GM19438 (cell line): ENCODE measurements around the gene PRKCA.
"Not testable (repeated sequence)": the region's sequence is repeated elsewhere in the genome, so short reads cannot be mapped to it uniquely, and the experiment has no call there.

Source experiments
- ATAC-seq: cut with Tn5 transposase; IDR thresholded peaks from one replicate; pipeline ENCODE4 v1.9.1; 2021; ENCODE audit warnings: low read depth; ENCODE audit not compliant: unreplicated experiment

Gene PRKCA

DNA sequence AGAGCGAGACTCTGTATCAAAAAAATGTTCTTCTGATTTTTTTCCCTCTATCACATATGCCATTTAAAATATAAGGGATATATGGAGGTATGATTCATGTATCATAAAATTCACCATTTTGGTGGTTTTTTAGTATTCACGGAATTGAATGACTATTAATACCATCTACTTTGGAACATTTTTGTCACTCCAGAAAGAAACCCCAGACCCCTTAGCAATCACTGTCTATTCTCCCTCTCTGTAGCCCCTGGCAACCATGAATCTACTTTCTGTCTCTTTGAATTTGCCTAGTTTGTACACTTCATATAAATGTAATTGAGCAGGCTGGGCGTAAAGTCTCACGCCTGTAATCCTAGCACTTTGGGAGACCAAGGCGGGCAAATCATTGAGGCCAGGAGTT, 75.9 kb downstream of the PRKCA start:
- no peak for ATAC-seq

DNA sequence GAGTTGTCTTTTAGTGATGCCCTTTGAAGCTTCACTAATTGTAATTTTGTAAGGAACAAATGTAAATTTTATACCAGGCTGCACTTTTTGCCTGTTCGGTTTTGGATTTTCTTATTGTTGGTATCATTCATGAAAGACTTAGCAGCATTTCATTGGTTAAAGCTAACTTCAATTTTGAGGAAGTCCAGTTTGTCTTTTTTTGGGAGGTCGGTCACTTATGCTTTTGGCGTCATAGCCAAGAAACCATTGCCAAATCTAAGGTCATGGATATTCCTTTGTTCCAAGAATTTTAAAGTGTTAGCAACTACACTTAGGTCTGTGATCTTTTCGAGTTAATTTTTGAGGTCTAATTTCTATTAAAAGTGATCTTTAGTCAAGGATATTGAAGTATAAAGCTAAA, 77.1 kb downstream of the PRKCA start:
- no peak for ATAC-seq

DNA sequence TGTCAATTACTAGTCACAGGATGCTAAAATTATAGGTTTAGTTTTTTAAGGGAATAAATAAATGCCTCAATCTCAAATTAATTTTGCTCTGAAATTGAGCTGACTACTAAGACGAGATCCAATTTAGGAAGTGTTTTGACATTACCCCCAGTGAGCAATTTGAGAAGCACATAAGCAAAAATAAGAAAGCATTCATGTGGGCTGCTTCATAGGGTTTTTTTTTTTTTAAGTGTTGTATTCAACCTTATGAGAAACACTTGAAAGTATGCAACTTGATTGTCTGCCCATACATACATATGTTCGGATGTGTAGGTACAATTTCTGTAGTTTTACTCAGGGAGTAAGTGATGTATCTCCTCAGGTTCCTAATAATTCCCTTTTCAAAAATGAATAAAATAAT, 77.6 kb downstream of the PRKCA start:
- ATAC-seq: no peak

DNA sequence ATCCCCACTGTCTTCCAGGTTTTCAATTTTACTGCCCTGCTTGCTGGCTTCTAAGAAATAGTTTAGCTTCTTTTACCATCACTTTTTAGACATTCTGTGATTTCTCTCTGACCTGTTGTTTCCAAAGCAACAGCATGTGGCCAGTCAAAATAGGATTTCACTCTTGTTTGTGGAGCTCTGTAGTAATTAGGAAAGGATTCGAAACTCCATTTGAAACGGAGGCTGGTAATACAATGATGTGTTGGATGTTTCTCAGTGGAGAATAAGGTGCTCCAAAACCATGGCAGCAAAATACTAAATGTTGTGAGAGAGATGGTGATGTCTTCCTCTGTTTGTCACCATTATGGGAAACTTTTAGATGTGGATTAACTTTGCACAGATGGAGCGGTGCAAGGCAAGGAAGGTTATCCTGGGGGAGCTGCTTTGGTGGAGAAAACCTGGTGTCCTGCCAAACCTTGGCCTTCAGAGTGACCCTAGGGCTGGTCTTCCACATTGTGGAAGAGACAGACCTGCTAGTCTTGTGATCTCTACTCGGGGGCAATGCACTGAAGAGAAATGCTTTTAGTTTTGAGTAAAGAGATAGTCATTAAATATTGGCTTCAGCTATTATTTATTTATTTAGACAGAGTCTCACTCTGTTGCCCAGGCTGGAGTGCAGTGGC, 79.4 kb downstream of the PRKCA start:
- ATAC-seq: no peak

DNA sequence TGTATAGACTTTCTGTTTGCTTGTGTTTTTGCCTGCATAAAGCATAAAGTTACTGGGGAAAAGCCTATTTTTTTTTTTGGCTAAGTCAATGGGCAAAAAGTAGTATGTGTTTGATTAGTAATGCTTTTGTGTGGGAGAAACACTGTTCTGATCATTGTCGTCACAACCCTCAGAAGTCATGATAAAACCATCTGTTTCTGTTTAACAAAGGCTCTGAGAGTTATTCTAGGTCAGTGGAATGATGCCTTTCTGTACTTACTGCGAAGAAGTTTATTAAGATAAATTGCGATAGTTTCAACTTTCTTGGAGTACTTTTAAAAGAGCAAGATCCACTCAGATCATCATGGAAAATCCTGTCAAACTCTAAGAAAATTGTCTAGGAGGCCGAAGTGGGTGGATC, 80.9 kb downstream of the PRKCA start:
- ATAC-seq: no peak

DNA sequence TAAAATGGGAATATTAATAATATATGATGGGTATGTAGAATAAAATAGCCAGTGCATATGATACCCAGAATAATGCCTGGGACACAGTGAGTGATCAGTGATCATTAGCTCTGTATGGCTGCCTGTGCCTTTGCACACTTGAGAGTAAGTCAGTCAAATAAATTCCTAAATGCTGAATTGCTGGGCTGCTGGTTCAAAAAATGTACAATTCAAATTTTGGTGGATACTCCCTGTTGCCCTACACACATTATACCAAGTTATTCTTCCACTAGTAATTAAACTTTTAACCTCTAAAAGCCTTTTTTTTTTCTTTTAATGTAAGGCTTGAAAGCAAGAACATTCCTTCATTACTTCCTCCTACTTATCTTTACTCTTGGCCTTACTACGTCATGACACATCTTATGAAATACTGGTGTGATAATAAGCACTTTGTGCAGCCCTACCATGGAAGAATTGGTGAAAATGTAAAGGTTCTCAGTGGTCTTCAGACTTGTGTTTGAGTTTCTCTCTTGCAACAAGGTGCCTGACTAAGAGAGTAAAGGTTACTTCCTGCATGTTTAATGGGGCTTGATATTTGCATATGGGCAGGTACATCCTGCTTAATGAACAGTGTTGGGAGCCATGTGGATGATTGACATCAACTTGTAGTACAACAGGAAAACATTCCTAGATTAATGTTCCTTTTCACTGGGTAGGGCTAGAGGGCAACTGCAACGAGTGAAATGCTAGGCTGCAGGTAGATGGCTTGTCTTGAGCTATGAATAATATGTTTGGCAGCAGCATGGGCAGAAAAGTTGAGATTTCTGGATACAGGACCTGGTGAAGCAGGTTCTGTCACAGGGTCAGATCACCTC, 84.3 kb downstream of the PRKCA start:
- no peak for ATAC-seq

DNA sequence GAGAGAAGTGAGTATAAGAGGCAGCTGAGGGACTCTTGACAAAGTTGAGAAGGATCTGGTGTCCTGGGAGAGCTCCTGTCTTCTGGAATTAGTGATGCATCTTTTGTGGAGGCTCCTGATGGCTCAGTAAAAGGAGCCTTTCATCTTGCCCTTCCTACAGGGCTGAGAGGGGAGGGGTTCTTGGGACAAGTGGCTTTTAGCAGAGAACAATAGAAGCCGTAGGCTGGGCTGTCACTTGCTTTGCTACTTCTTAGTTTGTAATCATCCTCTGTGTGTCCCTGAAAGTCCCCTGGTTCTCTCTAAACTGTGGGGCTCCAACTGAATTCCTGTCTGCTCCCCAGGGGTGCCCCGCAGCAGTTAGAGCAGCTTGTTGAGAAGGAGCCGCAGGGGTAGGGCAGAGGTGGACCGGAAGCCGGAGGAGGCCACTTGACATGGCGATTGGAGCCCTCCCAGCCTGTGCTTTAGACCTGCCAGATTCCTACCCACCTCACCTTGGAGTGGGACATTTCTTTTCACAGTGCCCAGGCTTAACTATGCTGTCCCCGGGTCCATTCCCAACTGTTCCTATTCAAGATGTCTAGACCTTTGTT, 85.1 kb downstream of the PRKCA start:
- no peak for ATAC-seq

DNA sequence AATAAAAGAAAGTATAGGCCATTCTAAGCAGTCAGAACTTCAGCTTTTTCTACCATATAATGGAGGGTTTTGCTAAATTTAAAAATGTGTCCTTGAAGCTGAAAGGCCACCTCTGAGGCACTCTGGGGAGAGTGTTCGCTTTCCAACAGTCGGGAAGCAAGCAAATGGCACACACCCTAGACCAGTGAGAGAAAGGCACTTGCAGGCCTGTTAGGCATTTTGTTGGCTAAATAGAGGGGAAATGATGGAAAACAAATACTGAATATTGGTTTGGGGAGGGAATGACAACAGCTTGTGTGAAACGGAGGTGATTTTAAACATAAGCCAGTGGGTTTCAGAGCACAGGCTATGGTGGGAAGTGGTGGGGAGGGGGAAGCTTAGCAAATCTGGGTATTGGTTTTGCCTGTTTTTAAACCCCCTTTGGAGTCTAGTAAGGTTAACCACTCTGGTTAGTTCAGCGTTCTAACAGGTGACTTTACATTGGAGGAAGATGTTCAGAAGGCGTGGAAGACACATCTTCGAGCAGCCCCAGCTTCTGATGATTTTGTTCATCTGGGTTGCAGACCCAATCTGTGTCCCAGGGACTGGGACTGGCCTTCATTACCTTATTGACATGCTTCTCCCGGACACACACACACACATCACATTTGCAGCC, 90.5 kb downstream of the PRKCA start:
- no peak for ATAC-seq

DNA sequence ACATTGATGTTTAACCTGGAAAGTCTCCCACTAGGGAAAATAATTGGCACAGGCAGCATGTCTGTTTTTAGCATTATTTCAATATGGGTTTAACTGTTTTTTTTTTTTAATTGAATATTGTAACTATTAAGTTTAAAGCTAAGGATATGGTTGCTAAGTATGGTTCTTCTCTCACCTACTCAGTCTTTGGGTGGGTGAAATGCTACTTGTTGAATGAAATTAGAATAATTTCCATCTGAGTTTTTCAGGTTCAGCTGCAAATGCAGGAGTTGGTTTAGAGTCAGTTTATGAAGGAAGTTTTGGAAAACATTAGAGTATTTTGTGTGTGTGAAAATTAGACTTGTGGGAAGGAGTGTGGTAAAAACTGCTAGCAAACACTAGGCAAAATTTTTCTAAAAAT, 93.5 kb downstream of the PRKCA start:
- ATAC-seq: no peak

DNA sequence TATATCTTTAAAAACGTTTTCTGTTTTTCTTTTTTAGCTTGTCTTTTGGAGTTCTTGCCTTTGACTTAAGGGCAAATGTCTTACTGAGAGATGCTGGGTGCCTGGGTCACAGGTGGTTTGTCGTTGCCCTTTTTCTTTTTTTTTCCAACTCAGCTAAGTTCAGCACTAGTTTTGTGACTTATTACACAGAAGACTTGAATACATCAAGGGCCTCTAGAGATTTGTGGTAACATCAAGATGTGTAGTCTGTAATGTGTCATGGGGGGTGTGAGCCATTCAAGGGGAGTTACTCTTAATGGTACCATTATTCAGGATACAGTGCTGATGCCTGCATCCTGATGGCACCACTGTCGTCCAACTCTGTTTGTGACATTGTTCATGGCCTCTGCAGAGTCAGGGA, 95.1 kb downstream of the PRKCA start:
- no peak for ATAC-seq

DNA sequence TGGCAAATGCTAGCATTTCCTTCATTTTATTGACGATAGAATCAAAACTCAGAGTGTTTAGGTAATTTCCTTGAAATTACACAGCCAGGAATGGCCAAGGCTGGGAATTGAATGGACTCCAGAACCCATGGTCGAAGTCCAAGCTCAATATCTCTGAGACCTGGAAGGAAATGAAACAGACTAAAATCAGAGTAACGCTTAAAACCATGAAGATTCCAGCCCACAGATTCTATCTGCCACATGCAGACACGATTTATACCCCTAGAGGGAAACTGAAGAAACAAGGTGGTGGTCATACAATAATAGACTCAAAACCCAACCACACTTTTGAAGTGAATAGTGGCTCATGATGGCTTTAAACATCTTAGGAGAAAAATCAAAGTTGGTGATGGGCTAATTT, 95.6 kb downstream of the PRKCA start:
- no peak for ATAC-seq

DNA sequence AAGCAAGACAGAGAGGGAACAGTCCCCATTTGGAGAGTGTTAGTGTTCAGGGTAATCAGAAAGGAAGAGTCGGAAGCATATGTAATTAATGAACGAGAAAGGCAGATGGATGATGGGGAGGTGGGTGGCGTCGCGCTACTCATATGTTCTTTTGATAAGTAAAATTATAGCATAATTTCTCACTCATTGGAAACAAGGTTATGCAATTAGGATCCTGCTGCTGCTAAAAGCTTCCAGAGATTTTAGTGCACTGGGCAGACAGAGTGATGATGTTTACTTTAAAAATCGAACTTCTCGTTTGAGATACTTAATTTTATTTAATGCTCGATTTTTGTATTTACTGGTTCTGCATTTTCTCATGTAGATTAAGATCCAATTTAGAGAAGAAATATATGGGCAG, 96.2 kb downstream of the PRKCA start:
- no peak for ATAC-seq

DNA sequence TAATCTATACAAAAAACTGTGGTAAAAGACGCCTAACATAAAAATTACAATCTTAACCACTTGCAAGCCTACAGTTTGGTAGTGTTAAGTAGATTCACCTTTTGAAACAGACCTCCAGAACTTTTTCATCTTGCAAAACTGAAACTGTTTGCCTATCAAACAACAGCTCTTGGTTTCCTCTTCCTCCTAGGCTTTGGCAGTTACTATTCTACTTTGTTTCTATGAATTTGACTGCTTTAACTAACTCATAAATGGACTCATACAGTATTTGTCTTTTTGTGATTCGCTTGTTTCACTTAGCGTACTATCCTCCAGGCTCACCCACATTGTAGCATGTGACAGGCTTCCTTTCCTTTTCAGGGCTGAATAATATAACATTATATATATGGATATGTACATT, 97.0 kb downstream of the PRKCA start:
- ATAC-seq: no peak

DNA sequence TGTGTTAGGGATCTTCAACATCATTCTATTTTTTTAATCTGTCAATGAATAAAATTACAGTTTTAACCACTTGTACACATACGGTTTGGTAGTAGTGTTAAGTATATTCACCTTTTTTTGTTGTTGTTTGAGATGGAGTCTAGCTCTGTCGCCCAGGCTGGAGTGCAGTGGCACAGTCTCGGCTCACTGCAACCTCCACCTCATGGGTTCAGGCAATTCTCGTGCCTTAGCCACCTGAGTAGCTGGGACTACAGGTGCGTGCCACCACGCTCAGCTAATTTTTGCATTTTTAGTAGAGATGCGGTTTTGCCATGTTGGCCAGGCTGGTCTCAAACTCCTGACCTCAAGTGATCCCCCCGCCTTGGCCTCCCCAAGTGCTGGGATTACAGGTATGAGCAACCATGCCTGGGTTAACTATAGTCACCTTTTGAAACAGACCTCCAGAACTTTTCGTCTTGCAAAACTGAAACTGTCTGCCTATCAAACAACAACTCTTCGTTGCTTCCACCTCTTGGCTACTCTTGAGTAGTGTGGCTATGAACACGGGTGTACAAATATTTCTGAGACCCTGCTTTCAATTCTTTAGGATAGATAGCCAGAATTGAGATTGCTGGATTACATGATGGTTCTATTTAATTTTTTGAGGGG, 97.8 kb downstream of the PRKCA start:
- ATAC-seq: not testable (repeated sequence)

DNA sequence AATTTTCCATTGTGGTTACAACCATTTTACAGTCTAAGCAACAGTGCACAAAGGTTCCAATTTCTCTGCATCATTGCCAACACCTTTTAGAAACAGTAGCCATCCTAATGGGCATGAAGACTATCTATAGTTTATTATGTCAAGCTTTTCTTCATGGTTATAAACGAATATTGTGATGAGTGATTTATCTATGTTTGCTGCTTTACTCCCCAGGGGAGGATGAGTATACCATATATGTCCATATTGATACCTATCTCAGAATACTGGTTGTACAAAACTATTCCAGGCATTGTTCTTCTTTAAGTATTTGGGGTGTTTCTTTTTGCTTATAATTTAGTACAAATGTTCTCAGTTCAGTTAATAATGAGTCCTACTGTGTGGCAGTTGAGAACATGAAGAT, 98.3 kb downstream of the PRKCA start:
- ATAC-seq: no peak

DNA sequence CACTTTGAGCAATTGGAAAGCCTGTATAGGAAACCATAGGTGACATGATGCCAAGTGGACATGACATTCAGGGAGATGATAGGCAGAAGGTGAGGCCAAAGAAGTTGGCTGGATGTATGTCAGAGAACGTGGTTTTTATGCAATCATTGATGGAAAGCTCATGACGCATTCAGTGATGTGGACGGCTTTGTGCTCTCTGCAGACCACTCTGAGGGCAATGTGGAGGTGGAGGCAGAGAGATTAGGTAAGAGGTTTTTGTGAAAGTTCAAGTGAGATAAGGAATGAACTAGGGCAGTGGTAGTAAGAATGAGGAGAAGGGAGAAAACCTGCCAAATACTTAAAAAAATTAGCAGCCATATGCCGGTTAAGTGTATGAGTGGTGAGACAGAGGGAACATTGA, 99.0 kb downstream of the PRKCA start:
- no peak for ATAC-seq

DNA sequence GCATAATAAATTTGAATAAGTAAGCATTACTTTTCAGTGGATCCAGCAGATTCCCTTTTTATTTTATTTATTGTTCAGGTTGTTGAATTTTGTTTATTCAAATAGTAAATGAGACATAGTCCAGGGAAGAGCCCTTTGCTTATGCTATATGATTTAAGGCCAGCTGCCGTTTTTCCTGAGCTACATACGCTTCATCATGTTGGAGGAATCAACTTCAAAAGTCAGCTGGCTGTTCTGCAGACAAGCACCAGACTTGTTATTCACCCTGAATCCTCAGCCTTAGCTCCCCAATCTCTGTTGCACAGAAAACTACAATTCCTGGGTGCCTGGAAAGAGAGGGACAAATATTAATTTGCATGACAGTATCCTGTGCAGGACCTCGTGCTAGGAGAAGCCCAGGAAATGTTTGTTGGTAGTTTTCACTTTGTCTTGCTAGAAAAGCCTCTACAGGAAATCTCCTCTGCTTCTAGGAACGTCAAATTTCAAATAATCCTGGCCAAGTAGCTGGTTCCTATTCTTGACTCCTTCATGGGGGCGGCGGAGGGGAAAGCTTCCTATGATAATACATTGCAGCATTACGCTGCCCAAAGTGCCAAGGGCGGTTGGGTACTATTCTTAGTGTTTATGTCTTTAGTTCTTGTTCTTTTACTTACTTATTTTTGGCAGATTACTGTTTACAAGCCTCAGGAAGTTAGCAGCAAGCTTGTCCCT, 101.6 kb downstream of the PRKCA start:
- ATAC-seq: no peak

DNA sequence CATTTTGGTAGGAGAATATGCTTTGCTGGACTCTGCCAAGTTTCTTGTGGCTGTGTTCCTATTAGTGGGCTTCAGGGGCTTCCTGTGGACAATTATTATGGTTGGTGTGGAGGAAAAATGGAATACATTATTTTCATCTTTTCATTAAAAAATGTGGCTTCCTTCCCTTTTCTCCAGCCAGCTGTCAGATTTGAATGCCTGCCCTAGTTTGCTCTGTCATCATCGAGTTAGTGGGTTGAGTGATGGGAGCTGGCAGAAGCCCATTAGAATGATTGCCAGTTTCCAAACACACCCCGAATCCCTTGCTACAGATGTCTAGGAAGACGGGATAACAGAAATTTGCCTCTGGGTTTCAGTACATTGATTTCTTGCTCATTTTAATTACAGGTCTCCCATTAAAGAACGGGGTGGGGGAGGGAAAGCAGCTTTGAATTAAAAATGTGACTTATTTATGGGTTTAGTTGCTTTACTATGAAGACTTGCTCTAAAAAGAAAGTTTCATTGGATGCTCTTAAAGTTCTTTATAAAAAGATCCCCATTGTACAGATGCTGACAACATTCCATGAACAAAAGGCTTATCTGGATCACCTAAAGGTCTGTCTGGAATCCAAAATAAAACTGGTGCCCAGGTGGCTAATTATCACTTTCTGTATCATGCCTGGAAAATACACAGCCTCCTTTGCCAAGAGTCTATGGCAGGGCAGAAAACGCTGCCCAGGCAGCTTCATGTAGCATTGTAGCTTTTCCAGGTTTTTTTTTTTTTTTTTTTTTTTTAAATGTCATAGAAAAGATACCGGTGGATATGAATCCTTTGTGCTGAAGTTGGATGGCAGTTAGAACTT, 103.6 kb downstream of the PRKCA start:
- ATAC-seq: no peak
